Mesothelial cell of epicardium (in vitro differentiated cells): ENCODE data around the gene FXYD4. TPM values are rescaled to one million over a fixed set of nuclear protein-coding genes. Genes with fewer than 3 reads are reported as not detected.

ENCODE experiments used
- DNase-seq, 2 experiments: peaks; one replicate each; pipeline ENCODE4 v3.0.0; 2021; ENCODE audit warnings: low spot score in 2 of 2; ENCODE audit not compliant: unreplicated experiment in 2 of 2
- H3K27ac Mint-ChIP-seq: 2 replicates; pipeline ENCODE4 v1.8.0; 2021; ENCODE audit warnings: mixed read lengths
- H3K27me3 Mint-ChIP-seq: 2 replicates; pipeline ENCODE4 v1.8.0; 2021; ENCODE audit warnings: low read depth, mixed read lengths
- H3K36me3 Mint-ChIP-seq: 2 replicates; pipeline ENCODE4 v1.8.0; 2021; ENCODE audit warnings: mixed read lengths
- H3K4me1 Mint-ChIP-seq: 2 replicates; pipeline ENCODE4 v1.8.0; 2021; ENCODE audit warnings: mixed read lengths
- H3K4me3 Mint-ChIP-seq: 2 replicates; pipeline ENCODE4 v1.8.0; 2021; ENCODE audit warnings: mild to moderate bottlenecking, moderate library complexity, mixed read lengths
- H3K9me3 Mint-ChIP-seq: 2 replicates; pipeline ENCODE4 v1.8.0; 2021; ENCODE audit warnings: mixed read lengths
- total RNA-seq: library from RNA; stranded (reverse); gene quantifications from 3 replicates; pipeline ENCODE4 v1.2.1, GENCODE V29; 2021
- TF ChIP-seq, protein P1 (sequence below): fragments of 200-600 bp; sonication (generic); IDR thresholded peaks from one replicate; pipeline ENCODE4 v1.5.0; 2021; ENCODE audit warnings: antibody characterized with exemption; ENCODE audit not compliant: unreplicated experiment

Gene FXYD4
- total RNA-seq, 1 donor from 2014 or later = not detected

DNA sequence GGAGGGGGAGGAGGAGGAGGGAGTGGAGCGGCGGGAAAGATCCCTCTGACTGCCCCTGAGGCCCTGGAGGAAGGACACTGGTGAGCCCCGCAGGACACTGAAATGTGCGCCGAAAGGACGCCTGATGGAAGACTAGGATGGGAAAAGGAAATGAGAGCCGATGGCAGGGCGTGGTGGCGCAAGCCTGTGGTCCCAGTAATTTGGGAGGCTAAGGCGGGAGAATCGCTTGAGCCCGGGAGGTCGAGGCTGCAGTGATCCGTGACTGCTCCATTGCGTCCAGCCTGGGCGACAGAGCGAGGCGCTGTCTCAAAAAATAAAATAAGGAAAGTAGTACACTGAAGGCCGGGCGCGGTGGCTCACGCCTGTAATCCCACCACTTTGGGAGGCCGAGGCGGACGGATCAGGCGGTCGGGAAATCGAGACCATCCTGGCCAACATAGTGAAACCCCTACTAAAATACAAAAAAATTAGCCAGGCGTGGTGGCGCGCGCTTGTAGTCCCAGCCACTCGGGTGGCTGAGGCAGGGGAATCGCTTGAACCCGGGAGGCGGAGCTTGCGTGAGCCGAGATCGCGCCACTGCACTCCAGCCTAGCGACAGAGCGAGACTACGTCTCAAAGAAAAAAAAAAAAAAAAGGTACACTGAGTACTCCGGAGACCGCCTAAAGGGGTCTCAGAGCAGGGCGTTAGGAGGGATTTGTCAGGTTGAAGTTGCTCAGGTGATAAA, 38.1 kb downstream of the FXYD4 start:
- no peaks in the 10 kb centered on the region for H3K27me3 Mint-ChIP-seq
- TF ChIP-seq, protein P1, sequence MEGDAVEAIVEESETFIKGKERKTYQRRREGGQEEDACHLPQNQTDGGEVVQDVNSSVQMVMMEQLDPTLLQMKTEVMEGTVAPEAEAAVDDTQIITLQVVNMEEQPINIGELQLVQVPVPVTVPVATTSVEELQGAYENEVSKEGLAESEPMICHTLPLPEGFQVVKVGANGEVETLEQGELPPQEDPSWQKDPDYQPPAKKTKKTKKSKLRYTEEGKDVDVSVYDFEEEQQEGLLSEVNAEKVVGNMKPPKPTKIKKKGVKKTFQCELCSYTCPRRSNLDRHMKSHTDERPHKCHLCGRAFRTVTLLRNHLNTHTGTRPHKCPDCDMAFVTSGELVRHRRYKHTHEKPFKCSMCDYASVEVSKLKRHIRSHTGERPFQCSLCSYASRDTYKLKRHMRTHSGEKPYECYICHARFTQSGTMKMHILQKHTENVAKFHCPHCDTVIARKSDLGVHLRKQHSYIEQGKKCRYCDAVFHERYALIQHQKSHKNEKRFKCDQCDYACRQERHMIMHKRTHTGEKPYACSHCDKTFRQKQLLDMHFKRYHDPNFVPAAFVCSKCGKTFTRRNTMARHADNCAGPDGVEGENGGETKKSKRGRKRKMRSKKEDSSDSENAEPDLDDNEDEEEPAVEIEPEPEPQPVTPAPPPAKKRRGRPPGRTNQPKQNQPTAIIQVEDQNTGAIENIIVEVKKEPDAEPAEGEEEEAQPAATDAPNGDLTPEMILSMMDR = no peak
- no peaks in the 10 kb centered on the region for H3K9me3 Mint-ChIP-seq
- H3K4me1 Mint-ChIP-seq = peaks cover 15% of the 10 kb centered on the region
- H3K4me3 Mint-ChIP-seq = peak overlapping the region; percentile 88
- DNase-seq = peak in 1 of 2 experiments; percentile 42
- no peaks in the 10 kb centered on the region for H3K36me3 Mint-ChIP-seq
- peak overlapping the region; percentile 97 for H3K27ac Mint-ChIP-seq

- H3K27me3 Mint-ChIP-seq = no peaks in the 10 kb centered on the region
- peaks cover 11% of the 10 kb centered on the region for H3K4me1 Mint-ChIP-seq
- H3K9me3 Mint-ChIP-seq = no peaks in the 10 kb centered on the region
- peak overlapping the region; percentile 26 for H3K4me3 Mint-ChIP-seq
- TF ChIP-seq, protein P1 = no peak
- no peak for DNase-seq
- H3K27ac Mint-ChIP-seq = no peak overlapping the region
- no peaks in the 10 kb centered on the region for H3K36me3 Mint-ChIP-seq
These were observed 38.9 kb downstream of the FXYD4 start for GRCh38 chr10:43410345-43410744.

GRCh38 chr10:43411536-43411935, 40.1 kb downstream of the FXYD4 start:
- H3K4me3 Mint-ChIP-seq = no peak overlapping the region
- H3K27ac Mint-ChIP-seq = no peak overlapping the region
- no peak for DNase-seq
- H3K4me1 Mint-ChIP-seq = peaks cover 7% of the 10 kb centered on the region
- no peaks in the 10 kb centered on the region for H3K36me3 Mint-ChIP-seq
- TF ChIP-seq, protein P1 = no peak
- no peaks in the 10 kb centered on the region for H3K9me3 Mint-ChIP-seq
- H3K27me3 Mint-ChIP-seq = no peaks in the 10 kb centered on the region

DNA sequence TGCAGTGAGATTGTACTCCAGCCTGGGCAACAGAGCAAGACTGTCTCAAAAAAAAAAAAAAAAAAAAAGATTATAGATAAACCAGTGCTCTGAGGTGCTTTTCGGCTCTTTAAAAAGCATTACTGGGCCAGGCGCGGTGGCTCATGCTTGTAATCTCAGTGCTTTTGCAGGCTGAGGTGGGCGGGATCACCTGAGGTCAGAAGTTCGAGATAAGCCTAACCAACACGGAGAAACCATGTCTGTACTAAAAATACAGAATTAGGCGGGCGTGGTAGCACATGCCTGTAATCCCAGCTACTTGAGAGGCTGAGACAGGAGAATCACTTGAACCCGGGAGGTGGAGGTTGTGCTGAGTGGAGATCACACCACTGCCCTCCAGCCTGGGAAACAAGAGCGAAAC, 44.1 kb downstream of the FXYD4 start:
- Mint-ChIP-seq H3K27me3 (no peaks in the 10 kb centered on the region), H3K4me1 (peaks cover 5% of the 10 kb centered on the region), H3K9me3 (no peaks in the 10 kb centered on the region), H3K27ac (no peak overlapping the region), H3K36me3 (no peaks in the 10 kb centered on the region), H3K4me3 (no peak overlapping the region)
- no peak for DNase-seq
- TF ChIP-seq, protein P1 = no peak

DNA sequence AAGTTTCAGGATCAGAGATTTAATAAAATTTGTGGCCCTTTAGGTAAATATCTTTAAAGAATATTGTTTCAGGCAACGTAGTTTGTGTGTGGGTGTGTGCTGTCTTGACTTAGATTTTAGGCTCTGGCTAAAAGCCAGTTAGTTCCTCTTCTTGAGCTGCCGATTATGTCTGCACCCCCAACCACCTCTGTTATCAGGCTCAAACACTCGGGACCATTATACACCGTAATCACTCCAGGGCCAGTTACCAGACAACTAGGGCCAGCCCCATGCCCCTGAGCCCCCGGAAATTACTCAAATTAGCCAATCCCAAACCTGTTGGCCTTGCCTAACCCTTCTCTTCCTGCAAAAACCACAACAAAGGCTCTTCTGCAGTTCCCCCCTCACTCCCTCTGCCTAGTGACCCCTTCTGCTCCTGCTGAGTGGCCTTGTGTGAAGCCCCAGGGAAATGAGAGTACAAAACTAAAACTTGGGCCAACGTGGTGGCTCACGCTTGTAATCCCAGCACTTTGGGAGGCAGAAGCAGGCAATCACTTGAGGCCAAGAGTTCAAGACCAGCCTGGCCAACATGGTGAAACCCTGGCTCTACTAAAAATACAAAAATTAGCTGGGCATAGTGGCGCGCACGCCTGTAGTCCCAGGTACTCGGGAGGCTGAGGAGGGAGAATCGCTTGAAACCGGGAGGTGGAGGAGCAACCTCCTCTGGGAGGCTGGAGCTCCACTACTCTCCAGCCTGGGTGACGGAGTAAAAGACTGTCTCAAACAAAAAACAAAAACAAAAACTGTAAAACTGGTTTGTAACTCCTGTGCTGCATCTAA, 46.7 kb downstream of the FXYD4 start:
- H3K9me3 Mint-ChIP-seq = no peaks in the 10 kb centered on the region
- no peak overlapping the region for H3K27ac Mint-ChIP-seq
- H3K27me3 Mint-ChIP-seq = no peaks in the 10 kb centered on the region
- H3K36me3 Mint-ChIP-seq = no peaks in the 10 kb centered on the region
- TF ChIP-seq, protein P1 = no peak
- peaks cover 14% of the 10 kb centered on the region for H3K4me1 Mint-ChIP-seq
- no peak overlapping the region for H3K4me3 Mint-ChIP-seq
- no peak for DNase-seq
